ENCODE measurements around the gene LRRTM2.

DNA sequence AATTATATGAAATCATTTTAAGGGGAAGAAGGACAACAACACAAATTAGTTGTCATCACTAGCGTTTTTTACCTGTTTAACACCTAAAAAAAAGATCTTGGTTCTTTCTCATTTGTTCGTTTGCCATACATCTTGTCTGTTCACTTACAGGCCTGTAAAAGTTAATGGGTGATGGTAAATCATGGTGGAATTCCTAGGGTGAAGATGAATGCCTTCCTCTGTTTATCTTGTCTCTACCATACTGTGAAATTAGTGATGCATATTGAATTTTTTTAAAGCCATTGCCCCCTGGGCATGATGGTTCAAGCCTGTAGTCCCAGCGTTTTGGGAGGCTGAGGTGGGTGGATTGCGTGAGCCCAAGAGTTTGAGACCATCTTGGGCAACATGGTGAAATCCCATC is 46.6 kb downstream of the LRRTM2 start:
- TF ChIP-seq L3MBTL2 (conservative IDR thresholded peaks at IDR 0.05) (no peak), FOXM1 (IDR thresholded peaks at IDR 0.05; ENCODE audit: borderline replicate concordance) (no peak), CTBP1 (IDR thresholded peaks at IDR 0.05; ENCODE audit: borderline replicate concordance) (no peak), ZNF384 (IDR thresholded peaks at IDR 0.05) (no peak), BHLHE40 (IDR thresholded peaks at IDR 0.05; ENCODE audit: borderline replicate concordance) (no peak), SUZ12 (IDR thresholded peaks at IDR 0.05) (no peak), TARDBP (IDR thresholded peaks at IDR 0.05) (no peak), ARNT (IDR thresholded peaks at IDR 0.05) (no peak), SP1 (IDR thresholded peaks at IDR 0.05) (no peak), FOXA1 (IDR thresholded peaks at IDR 0.05) (no peak), FOXK2 (IDR thresholded peaks at IDR 0.05) (no peak), NFRKB (IDR thresholded peaks at IDR 0.05) (no peak), ELF4 (IDR thresholded peaks at IDR 0.05) (no peak)
- TF ChIP-seq, protein P1, sequence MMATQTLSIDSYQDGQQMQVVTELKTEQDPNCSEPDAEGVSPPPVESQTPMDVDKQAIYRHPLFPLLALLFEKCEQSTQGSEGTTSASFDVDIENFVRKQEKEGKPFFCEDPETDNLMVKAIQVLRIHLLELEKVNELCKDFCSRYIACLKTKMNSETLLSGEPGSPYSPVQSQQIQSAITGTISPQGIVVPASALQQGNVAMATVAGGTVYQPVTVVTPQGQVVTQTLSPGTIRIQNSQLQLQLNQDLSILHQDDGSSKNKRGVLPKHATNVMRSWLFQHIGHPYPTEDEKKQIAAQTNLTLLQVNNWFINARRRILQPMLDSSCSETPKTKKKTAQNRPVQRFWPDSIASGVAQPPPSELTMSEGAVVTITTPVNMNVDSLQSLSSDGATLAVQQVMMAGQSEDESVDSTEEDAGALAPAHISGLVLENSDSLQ (IDR thresholded peaks at IDR 0.05) = no peak
